ENCODE results near the gene REG1A. TPM values are rescaled to one million over a fixed set of nuclear protein-coding genes. Genes with fewer than 3 reads are reported as not detected.

The REG1A gene
- total RNA-seq, 1 experiment from 2014 or later, result not detected

GRCh38 chr2:79084495-79085135 lies 35.7 kb upstream of the REG1A start:
- no peak overlapping the region for H3K4me3 Mint-ChIP-seq (ENCODE audit: low read depth, unreplicated experiment)

GRCh38 chr2:79085382-79085781 lies 34.9 kb upstream of the REG1A start:
- Mint-ChIP-seq H3K9me3 (ENCODE audit: low read depth, unreplicated experiment) (peaks cover 27% of the 10 kb centered on the region), H3K4me3 (ENCODE audit: low read depth, unreplicated experiment) (no peak overlapping the region), H3K4me1 (ENCODE audit: low read depth, unreplicated experiment) (no peaks in the 10 kb centered on the region), H3K27me3 (ENCODE audit: unreplicated experiment) (no peaks in the 10 kb centered on the region), H3K27ac (ENCODE audit: unreplicated experiment) (no peak overlapping the region), H3K36me3 (ENCODE audit: insufficient read depth, unreplicated experiment) (no peaks in the 10 kb centered on the region)
- TF ChIP-seq, protein P1, sequence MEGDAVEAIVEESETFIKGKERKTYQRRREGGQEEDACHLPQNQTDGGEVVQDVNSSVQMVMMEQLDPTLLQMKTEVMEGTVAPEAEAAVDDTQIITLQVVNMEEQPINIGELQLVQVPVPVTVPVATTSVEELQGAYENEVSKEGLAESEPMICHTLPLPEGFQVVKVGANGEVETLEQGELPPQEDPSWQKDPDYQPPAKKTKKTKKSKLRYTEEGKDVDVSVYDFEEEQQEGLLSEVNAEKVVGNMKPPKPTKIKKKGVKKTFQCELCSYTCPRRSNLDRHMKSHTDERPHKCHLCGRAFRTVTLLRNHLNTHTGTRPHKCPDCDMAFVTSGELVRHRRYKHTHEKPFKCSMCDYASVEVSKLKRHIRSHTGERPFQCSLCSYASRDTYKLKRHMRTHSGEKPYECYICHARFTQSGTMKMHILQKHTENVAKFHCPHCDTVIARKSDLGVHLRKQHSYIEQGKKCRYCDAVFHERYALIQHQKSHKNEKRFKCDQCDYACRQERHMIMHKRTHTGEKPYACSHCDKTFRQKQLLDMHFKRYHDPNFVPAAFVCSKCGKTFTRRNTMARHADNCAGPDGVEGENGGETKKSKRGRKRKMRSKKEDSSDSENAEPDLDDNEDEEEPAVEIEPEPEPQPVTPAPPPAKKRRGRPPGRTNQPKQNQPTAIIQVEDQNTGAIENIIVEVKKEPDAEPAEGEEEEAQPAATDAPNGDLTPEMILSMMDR (IDR thresholded peaks at IDR 0.05; ENCODE audit: unreplicated experiment), result no peak
- DNase-seq, result no peak
- intact Hi-C loops (cut with micrococcal nuclease; ENCODE audit: unreplicated experiment), result no loop called here
- BruUV-seq (replicated peaks), result no TSS peak
- CTCF ChIA-PET, result no interaction called here

More at GRCh38 chr2:79084495-79085135, 35.7 kb upstream of the REG1A start:
- CTCF ChIA-PET, result no interaction called here
- BruUV-seq (replicated peaks), result no TSS peak
- no peak for DNase-seq
- Mint-ChIP-seq H3K4me1 (ENCODE audit: low read depth, unreplicated experiment) (no peaks in the 10 kb centered on the region), H3K27ac (ENCODE audit: unreplicated experiment) (no peak overlapping the region), H3K9me3 (ENCODE audit: low read depth, unreplicated experiment) (peaks cover 27% of the 10 kb centered on the region), H3K27me3 (ENCODE audit: unreplicated experiment) (no peaks in the 10 kb centered on the region), H3K36me3 (ENCODE audit: insufficient read depth, unreplicated experiment) (no peaks in the 10 kb centered on the region)
- intact Hi-C loops (cut with micrococcal nuclease; ENCODE audit: unreplicated experiment), result no loop called here
- TF ChIP-seq, protein P1 (IDR thresholded peaks at IDR 0.05; ENCODE audit: unreplicated experiment), result no peak

DNA sequence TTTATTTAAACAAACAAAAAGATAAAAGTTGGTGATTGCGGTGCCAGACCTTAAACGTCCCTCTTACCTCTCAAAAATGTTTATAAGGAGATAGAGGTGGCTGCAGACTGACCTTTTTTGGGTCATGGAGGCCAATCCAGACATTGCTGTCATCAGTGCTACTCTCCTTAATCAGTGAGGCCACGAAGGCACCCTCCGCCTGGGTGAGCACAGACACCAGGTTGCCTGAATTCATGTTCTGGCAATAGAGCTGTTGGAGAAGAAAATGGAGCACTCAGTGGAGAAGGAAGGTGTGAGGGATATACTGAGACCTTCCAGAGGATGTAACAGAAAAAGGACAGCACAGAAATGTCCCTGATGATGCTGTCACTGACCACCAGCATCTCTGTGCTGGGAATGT lies 34.0 kb upstream of the REG1A start:
- TF ChIP-seq, protein P1 (IDR thresholded peaks at IDR 0.05; ENCODE audit: unreplicated experiment), result no peak
- intact Hi-C loops (cut with micrococcal nuclease; ENCODE audit: unreplicated experiment), result no loop called here
- no peak for DNase-seq
- no peaks in the 10 kb centered on the region for H3K27me3 Mint-ChIP-seq (ENCODE audit: unreplicated experiment)
- H3K9me3 Mint-ChIP-seq (ENCODE audit: low read depth, unreplicated experiment), result peaks cover 23% of the 10 kb centered on the region
- no TSS peak for BruUV-seq (replicated peaks)
- H3K27ac Mint-ChIP-seq (ENCODE audit: unreplicated experiment), result no peak overlapping the region
- H3K4me1 Mint-ChIP-seq (ENCODE audit: low read depth, unreplicated experiment), result no peaks in the 10 kb centered on the region
- H3K36me3 Mint-ChIP-seq (ENCODE audit: insufficient read depth, unreplicated experiment), result no peaks in the 10 kb centered on the region
- no peak overlapping the region for H3K4me3 Mint-ChIP-seq (ENCODE audit: low read depth, unreplicated experiment)
- CTCF ChIA-PET, result no interaction called here

- CTCF ChIA-PET, result no interaction called here
- no peaks in the 10 kb centered on the region for H3K27me3 Mint-ChIP-seq (ENCODE audit: unreplicated experiment)
- intact Hi-C loops (cut with micrococcal nuclease; ENCODE audit: unreplicated experiment), result no loop called here
- H3K4me3 Mint-ChIP-seq (ENCODE audit: low read depth, unreplicated experiment), result no peak within 1 kb of the TSS
- H3K9me3 Mint-ChIP-seq (ENCODE audit: low read depth, unreplicated experiment), result peaks cover 12% of the 10 kb centered on the region
- no TSS peak for BruUV-seq (replicated peaks)
- TF ChIP-seq, protein P1 (IDR thresholded peaks at IDR 0.05; ENCODE audit: unreplicated experiment), result no peak
- no peaks in the 10 kb centered on the region for H3K36me3 Mint-ChIP-seq (ENCODE audit: insufficient read depth, unreplicated experiment)
- H3K4me1 Mint-ChIP-seq (ENCODE audit: low read depth, unreplicated experiment), result no peaks in the 10 kb centered on the region
- no peak within 1 kb of the TSS for H3K27ac Mint-ChIP-seq (ENCODE audit: unreplicated experiment)
- DNase-seq, result no peak
Observed at GRCh38 chr2:79087785-79088364, 32.4 kb upstream of the REG1A start, which contains the start of gene REG1B. REG1B (minus strand) TSS chr2:79087993; CDS start chr2:79087612, 381 bp downstream.
